Bronchus fibroblast of lung (primary cell): ENCODE data around the gene NXPE3. TPM values are rescaled to one million over a fixed set of nuclear protein-coding genes. Genes with fewer than 3 reads are reported as not detected.

ENCODE experiments used
- total RNA-seq: library from RNA; depleted of rRNA; stranded (reverse); fragments of >200 nt; gene quantifications from 2 replicates; pipeline ENCODE4 v1.2.3, GENCODE V29; 2015

Gene NXPE3
- 18.0 and 22.3 TPM in 2 replicates for total RNA-seq

DNA sequence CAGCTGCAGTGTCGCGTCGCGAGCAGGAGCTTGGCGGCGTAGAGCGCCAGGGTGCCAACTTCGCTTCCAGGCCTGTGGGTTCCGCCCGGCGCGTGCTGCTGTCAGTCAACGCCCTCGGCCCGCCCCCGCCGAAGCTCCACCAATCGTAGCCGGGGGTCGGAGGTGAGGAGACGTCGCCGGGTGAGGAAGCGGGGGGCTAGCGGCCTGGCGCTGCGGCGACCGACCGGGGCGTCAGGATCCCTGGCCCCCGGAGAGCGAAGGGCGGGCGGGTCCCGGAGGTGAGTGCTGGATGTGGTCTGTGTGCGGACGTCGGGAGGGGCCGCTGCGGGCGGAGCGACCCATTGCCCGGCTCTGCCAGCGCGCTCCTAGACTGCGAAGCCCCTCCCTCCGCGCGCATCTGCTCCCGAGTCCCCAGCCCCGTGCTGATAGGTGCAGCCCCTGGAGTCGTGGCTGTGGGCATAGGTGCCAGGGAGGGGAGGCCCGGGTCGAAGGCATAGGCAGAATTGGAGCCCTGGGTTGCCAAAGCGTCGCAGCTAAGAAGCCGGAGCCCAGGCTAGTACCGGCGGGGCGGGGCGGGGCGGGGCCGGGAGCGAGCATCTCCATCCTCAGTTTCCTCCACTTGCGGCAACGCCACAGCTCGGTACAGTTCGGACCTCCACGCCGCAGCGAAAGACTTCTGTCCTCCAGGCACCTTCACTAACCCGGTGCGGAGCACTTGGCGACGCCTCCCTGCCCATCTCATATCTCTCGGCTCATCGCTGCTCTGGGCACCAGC is at the start of gene NXPE3:
TSS of gene NXPE3 (plus strand) at position 165 of the 775 bp plus-strand sequence. CDS start 6,386 bp downstream, outside the sequence.

GRCh38 chr3:101848754-101849713 is 70.0 kb downstream of the NXPE3 start, which contains the start of gene NFKBIZ:
TSS of gene NFKBIZ (plus strand) at chr3:101849514. CDS start at chr3:101849629, 115 bp downstream.

Other genes starting within 250 kb of the NXPE3 start
- 18.3 and 25.2 TPM in 2 replicates for gene TRMT10C, start 217.3 kb upstream of the NXPE3 start, total RNA-seq
- 40.7 and 46.7 TPM in 2 replicates for gene PCNP, start 205.0 kb upstream of the NXPE3 start, total RNA-seq
- 8.8 and 10.1 TPM in 2 replicates for gene ZBTB11, start 102.1 kb upstream of the NXPE3 start, total RNA-seq
- 1,487 and 1,545 TPM in 2 replicates for gene RPL24, start 92.5 kb upstream of the NXPE3 start, total RNA-seq
- 7.7 and 10.4 TPM in 2 replicates for gene CEP97, start 54.6 kb upstream of the NXPE3 start, total RNA-seq
- gene NFKBIZ, start 70.3 kb downstream of the NXPE3 start, total RNA-seq: 12.0 and 16.3 TPM in 2 replicates